ENCODE measurements around the gene TSC22D1. TPM values are rescaled to one million over a fixed set of nuclear protein-coding genes. Genes with fewer than 3 reads are reported as not detected.
A peak's percentile ranks its signal among the peaks of the same experiment; 100 is the strongest.

The TSC22D1 gene
- total RNA-seq, 2 donors from 2014 or later, result 95.9 to 107 TPM

GRCh38 chr13:44474122-44474910 is 101.8 kb downstream of the TSC22D1 start:
- Histone ChIP-seq H3K4me1 (ENCODE audit: control insufficient read depth, insufficient read depth, low read length) (no peaks in the 10 kb centered on the region), H3K9me3 (ENCODE audit: control insufficient read depth, low read length) (no peaks in the 10 kb centered on the region), H3K4me3 (ENCODE audit: low read length) (no peak overlapping the region), H3K27ac (ENCODE audit: low read depth, low read length) (no peak overlapping the region), H3K9ac (ENCODE audit: extremely low read depth, low read length, poor library complexity, severe bottlenecking) (no peak overlapping the region), H3K36me3 (ENCODE audit: control insufficient read depth, insufficient read depth, low read length) (no peaks in the 10 kb centered on the region), H3K27me3 (ENCODE audit: control insufficient read depth, insufficient read depth, low read length, poor library complexity, severe bottlenecking) (no peaks in the 10 kb centered on the region)
- Mint-ChIP-seq H3K27ac (no peak overlapping the region), H3K4me3 (no peak overlapping the region), H3K9me3 (no peaks in the 10 kb centered on the region), H3K36me3 (ENCODE audit: low read depth) (peaks cover 12% of the 10 kb centered on the region), H3K4me1 (peaks cover 13% of the 10 kb centered on the region), H3K27me3 (ENCODE audit: insufficient read depth) (no peaks in the 10 kb centered on the region)
- 89 to 91% methylated on average over 3 of the region's 4 CpGs for WGBS, 2 experiments (ENCODE audit: insufficient coverage in 1 of 2, insufficient read length in 1 of 2)
- DNase-seq, result no peak
- peak; percentile 40 for TF ChIP-seq CTCF (conservative IDR thresholded peaks at IDR 0.05)

- no peak overlapping the region for H3K27ac ChIP-seq (ENCODE audit: low read depth, low read length)
- Mint-ChIP-seq H3K4me3 (no peak overlapping the region), H3K27me3 (ENCODE audit: insufficient read depth) (no peaks in the 10 kb centered on the region), H3K9me3 (no peaks in the 10 kb centered on the region), H3K36me3 (ENCODE audit: low read depth) (peaks cover 12% of the 10 kb centered on the region), H3K27ac (no peak overlapping the region), H3K4me1 (peaks cover 19% of the 10 kb centered on the region)
- no peaks in the 10 kb centered on the region for H3K27me3 ChIP-seq (ENCODE audit: control insufficient read depth, insufficient read depth, low read length, poor library complexity, severe bottlenecking)
- no peak for DNase-seq
- no peak for TF ChIP-seq CTCF (conservative IDR thresholded peaks at IDR 0.05)
- no peaks in the 10 kb centered on the region for H3K9me3 ChIP-seq (ENCODE audit: control insufficient read depth, low read length)
- H3K4me3 ChIP-seq (ENCODE audit: low read length), result no peak overlapping the region
- no peaks in the 10 kb centered on the region for H3K4me1 ChIP-seq (ENCODE audit: control insufficient read depth, insufficient read depth, low read length)
- no peak overlapping the region for H3K9ac ChIP-seq (ENCODE audit: extremely low read depth, low read length, poor library complexity, severe bottlenecking)
- 100% methylated on average over 1 of the region's 1 CpG; no CpG with 5 or more reads in 1 of the 2 experiments for WGBS, 2 experiments (ENCODE audit: insufficient coverage in 1 of 2, insufficient read length in 1 of 2)
- no peaks in the 10 kb centered on the region for H3K36me3 ChIP-seq (ENCODE audit: control insufficient read depth, insufficient read depth, low read length)
Observed at GRCh38 chr13:44471686-44472085, 104.4 kb downstream of the TSC22D1 start.

- no peaks in the 10 kb centered on the region for H3K9me3 ChIP-seq (ENCODE audit: control insufficient read depth, low read length)
- Mint-ChIP-seq H3K4me1 (peaks cover 19% of the 10 kb centered on the region), H3K27ac (no peak overlapping the region)
Observed at GRCh38 chr13:44470638-44471562, 105.2 kb downstream of the TSC22D1 start.

More at GRCh38 chr13:44470638-44471562, 105.2 kb downstream of the TSC22D1 start:
- H3K27me3 ChIP-seq (ENCODE audit: control insufficient read depth, insufficient read depth, low read length, poor library complexity, severe bottlenecking), result no peaks in the 10 kb centered on the region
- Mint-ChIP-seq H3K4me3 (no peak overlapping the region), H3K9me3 (no peaks in the 10 kb centered on the region), H3K36me3 (ENCODE audit: low read depth) (peaks cover 12% of the 10 kb centered on the region), H3K27me3 (ENCODE audit: insufficient read depth) (no peaks in the 10 kb centered on the region)
- no peak overlapping the region for H3K4me3 ChIP-seq (ENCODE audit: low read length)
- no peak overlapping the region for H3K27ac ChIP-seq (ENCODE audit: low read depth, low read length)
- 78 to 92% methylated on average over 2 to 4 of the region's 4 CpGs for WGBS, 2 experiments (ENCODE audit: insufficient coverage in 1 of 2, insufficient read length in 1 of 2)
- DNase-seq, result no peak
- H3K4me1 ChIP-seq (ENCODE audit: control insufficient read depth, insufficient read depth, low read length), result no peaks in the 10 kb centered on the region
- H3K9ac ChIP-seq (ENCODE audit: extremely low read depth, low read length, poor library complexity, severe bottlenecking), result no peak overlapping the region
- TF ChIP-seq CTCF (conservative IDR thresholded peaks at IDR 0.05), result peak; percentile 79
- H3K36me3 ChIP-seq (ENCODE audit: control insufficient read depth, insufficient read depth, low read length), result no peaks in the 10 kb centered on the region
